Activated naive CD4-positive, alpha-beta T cell treated with anti-CD3 and anti-CD28 coated beads for 36 hours (primary cell): ENCODE data around the gene RER1. TPM values are rescaled to one million over a fixed set of nuclear protein-coding genes. Genes with fewer than 3 reads are reported as not detected.

ENCODE experiments used
- CTCF ChIA-PET: fragments of 350-600 bp; sonication (Branson Sonifier 250); formaldehyde crosslinking; loops from one replicate; lab custom pipeline; 2021; ENCODE audit warnings: antibody characterized with exemption; lab: Charles Lee
- DNase-seq: peaks from one replicate; pipeline ENCODE4 v3.0.0-alpha.2; 2020
- H3K27ac Mint-ChIP-seq: one replicate; pipeline ENCODE4 v1.8.0; 2021; ENCODE audit warnings: mild to moderate bottlenecking, mixed read lengths
- H3K27me3 Mint-ChIP-seq: one replicate; pipeline ENCODE4 v1.8.0; 2021; ENCODE audit warnings: low read depth, mixed read lengths
- H3K36me3 Mint-ChIP-seq: one replicate; pipeline ENCODE4 v1.8.0; 2021; ENCODE audit warnings: low read depth, mixed read lengths
- H3K4me1 Mint-ChIP-seq: one replicate; pipeline ENCODE4 v1.8.0; 2021; ENCODE audit warnings: low read depth, mixed read lengths
- H3K4me3 Mint-ChIP-seq: one replicate; pipeline ENCODE4 v1.8.0; 2021; ENCODE audit warnings: mild to moderate bottlenecking, moderate library complexity, mixed read lengths
- H3K9me3 Mint-ChIP-seq: one replicate; pipeline ENCODE4 v1.8.0; 2021; ENCODE audit warnings: mixed read lengths
- intact Hi-C: fragments of 100-400 bp; cut with micrococcal nuclease; formaldehyde crosslinking; loops from one replicate; pipeline ENCODE4 v1.15.1; 2023
- total RNA-seq, 2 experiments: library from RNA; stranded (reverse); gene quantifications; one replicate each; pipeline ENCODE4 v1.2.3, GENCODE V29; 2021

RER1 gene
- total RNA-seq, 2 experiments from 2014 or later: 115 to 124 TPM

DNA sequence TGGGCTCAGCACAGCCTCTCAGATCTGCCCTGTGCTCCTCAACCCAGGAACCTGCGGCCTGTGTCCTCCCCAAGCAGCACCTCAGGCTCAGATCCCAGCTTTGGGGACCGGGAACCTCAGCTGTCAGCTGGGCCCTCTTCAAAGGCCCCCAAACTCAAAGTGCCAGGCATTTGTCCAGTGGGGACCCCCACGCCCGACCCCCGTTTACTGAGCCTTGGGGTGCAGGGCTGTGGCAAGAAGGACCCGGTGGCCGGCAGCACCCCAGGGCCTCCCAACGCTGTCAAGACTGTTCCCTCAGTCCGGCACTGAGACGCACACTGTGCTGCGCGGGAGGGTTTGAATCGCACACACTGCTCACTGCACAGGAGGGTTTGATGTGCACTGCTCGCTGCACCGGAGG, 35.2 kb upstream of the RER1 start:
- intact Hi-C loops: no loop called here
- Mint-ChIP-seq H3K9me3 (no peaks in the 10 kb centered on the region), H3K4me1 (no peaks in the 10 kb centered on the region), H3K27me3 (no peaks in the 10 kb centered on the region), H3K36me3 (no peaks in the 10 kb centered on the region), H3K27ac (no peak overlapping the region), H3K4me3 (no peak overlapping the region)
- CTCF ChIA-PET: no interaction called here
- no peak for DNase-seq

DNA sequence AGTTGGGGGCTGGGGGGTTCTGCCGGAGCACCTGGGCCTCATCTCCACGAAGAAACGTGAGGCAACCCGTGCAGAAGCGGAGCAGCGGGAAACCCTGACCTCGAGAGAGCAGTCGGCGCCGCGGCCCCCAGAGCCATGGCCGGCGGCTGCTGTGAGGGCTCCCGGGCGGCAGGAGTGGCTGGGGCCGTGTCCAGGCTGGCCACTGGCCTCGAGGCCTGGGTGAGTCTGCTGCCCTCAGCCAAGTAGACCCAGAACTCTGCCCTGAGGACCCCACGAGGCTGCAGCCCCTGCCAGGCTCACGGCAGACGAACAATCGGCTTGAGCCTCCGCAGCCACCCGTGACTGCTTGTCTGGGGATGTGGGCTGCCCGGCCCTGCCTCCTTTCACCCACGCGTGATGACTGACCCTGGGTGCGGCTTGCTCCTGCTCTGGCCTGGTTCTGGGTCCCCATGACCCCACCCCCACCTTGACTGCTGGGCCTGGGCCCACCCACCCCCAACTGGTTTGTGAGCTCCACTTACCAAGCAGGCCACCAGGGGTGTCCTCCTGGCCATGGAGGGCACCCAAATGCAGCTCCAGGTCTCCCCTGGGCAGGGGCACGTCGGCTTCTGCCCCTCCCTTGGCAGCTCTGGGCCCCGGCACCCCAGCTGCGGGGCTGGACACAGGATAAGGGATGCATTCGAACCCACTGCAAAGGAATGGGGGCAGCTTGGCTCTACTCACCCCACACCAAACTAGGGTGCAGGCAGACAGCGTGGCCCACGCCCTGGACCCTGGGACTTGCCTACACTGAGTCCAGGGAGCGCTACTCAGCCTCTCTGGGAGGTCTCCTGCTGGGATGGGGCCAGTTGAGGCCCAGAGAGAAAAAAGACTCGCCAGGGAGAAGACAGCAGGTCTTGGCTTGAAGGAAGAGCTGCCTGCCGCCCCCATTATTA, 34.5 kb upstream of the RER1 start:
- CTCF ChIA-PET: no interaction called here
- peaks cover under 1% of the 10 kb centered on the region for H3K9me3 Mint-ChIP-seq
- no peak overlapping the region for H3K27ac Mint-ChIP-seq
- peaks cover under 1% of the 10 kb centered on the region for H3K36me3 Mint-ChIP-seq
- no peaks in the 10 kb centered on the region for H3K4me1 Mint-ChIP-seq
- no peak for DNase-seq
- intact Hi-C loops: no loop called here
- H3K4me3 Mint-ChIP-seq: no peak overlapping the region
- H3K27me3 Mint-ChIP-seq: no peaks in the 10 kb centered on the region

DNA sequence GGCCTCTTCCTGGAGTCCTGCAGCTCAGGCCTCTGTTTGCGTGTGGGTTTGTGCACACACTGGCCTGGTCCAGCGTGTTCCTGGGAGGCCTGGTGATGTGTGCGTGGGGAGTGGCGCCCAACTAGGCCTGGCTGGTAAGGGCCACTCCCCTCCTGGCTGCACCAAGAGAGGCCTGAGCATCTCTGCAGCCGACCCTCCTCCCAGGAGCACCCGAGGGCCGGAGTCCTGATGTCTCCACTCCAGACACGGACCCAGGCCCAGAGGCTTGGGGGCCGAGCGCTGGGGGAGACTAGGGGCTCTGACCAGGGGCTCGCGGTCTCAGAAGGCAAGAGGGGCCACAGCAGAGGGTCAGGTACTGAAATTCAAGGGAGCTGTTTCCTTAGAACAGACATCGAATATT, 33.6 kb upstream of the RER1 start:
- H3K36me3 Mint-ChIP-seq: peaks cover 4% of the 10 kb centered on the region
- H3K27ac Mint-ChIP-seq: no peak overlapping the region
- CTCF ChIA-PET: no interaction called here
- no peaks in the 10 kb centered on the region for H3K4me1 Mint-ChIP-seq
- H3K4me3 Mint-ChIP-seq: no peak overlapping the region
- no peak for DNase-seq
- H3K9me3 Mint-ChIP-seq: peaks cover 4% of the 10 kb centered on the region
- H3K27me3 Mint-ChIP-seq: no peaks in the 10 kb centered on the region
- intact Hi-C loops: no loop called here

DNA sequence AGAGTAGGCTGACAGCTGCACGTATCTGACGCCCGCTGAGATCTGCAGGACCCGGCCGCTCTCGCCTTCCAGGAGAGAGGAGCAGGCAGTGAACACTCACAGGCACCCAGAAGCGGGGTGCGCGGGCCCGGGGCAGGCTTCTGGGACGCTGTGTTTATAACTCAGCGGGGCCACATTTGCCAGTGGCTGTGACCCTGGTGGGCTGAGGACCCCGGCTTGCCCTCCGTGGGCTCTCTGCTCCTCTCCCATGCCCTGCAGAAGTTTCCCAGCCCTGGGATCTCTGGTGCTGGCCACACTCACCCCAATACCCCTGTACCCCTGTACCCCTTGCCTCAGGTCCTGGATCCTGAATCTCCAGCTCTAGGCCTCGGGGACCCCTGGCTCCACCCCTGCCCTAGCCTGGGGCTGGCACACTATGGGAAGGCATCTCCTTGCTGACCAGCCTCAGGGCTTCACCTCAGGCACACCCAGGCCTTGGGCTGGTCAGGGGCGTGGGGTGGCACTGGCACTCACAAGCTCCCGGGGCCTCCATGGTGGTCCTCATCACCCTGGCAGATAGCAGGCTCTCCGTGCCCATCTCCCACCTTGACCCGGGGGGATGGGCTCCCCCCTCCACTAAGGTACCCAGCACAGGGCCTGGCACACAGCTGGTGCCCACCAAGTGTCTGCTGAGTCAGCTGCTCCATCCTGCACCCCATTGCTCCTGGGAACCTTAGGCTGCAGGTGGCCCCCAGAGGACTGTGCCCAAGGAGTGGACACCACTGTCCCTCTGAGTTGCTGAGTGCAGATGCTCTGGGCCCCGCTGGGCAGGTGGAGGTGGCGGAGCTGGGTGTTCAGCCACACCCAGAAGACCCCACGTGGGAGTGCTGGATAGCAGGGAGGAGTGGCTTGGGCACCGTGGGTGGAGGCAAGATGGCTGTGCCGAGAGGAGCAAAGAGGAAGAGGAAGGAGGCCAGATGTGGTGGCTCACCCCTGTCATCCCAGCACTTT, 32.7 kb upstream of the RER1 start:
- Mint-ChIP-seq H3K27me3 (no peaks in the 10 kb centered on the region), H3K4me1 (no peaks in the 10 kb centered on the region), H3K9me3 (peaks cover 7% of the 10 kb centered on the region), H3K27ac (no peak overlapping the region), H3K4me3 (no peak overlapping the region), H3K36me3 (peaks cover 4% of the 10 kb centered on the region)
- DNase-seq: no peak
- CTCF ChIA-PET: no interaction called here
- intact Hi-C loops: no loop called here

DNA sequence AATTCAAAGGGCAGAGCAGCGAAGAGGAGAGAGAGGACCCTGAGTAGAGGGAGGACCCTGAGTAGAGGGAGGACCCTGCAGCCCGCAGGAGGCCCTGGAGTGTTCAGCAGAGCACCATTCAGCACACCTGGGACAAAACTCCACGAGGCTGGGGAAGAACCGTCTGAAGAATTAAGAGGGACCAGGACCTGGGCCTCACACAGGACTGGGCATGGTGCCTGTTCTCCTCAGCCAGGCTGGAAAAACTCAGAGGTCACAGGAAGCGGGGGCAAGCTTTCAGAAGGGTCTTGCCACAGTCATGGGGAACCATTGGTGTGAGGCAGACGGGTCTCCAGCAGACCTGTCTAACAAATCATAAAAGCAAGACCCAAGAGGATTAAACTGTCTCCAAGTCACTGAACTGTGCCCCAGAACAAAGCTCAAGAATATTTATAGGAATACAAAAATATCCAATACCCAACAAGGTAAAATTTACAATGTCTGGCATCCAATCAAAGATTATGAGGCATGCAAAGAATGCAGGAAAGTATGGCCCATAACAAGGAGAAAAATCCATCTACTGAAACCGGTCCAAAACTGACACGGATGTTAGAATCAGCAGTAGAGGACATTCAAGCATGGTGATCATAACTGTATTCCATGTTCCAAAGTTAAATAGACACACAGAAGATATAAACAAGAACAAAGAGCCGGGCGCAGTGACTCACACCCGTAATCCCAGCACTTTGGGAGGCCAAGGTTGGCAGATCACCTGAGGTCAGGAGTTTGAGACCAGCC, 30.9 kb upstream of the RER1 start:
- H3K9me3 Mint-ChIP-seq: peaks cover 9% of the 10 kb centered on the region
- no peak overlapping the region for H3K4me3 Mint-ChIP-seq
- H3K27me3 Mint-ChIP-seq: no peaks in the 10 kb centered on the region
- intact Hi-C loops: no loop called here
- CTCF ChIA-PET: interaction anchor here (0.6 kb wide), 1 partner anchor 355 kb away, joined by 3 read pairs; no protein-coding TSS in a partner anchor
- DNase-seq: no peak
- H3K4me1 Mint-ChIP-seq: no peaks in the 10 kb centered on the region
- no peak overlapping the region for H3K27ac Mint-ChIP-seq
- H3K36me3 Mint-ChIP-seq: peaks cover 8% of the 10 kb centered on the region

DNA sequence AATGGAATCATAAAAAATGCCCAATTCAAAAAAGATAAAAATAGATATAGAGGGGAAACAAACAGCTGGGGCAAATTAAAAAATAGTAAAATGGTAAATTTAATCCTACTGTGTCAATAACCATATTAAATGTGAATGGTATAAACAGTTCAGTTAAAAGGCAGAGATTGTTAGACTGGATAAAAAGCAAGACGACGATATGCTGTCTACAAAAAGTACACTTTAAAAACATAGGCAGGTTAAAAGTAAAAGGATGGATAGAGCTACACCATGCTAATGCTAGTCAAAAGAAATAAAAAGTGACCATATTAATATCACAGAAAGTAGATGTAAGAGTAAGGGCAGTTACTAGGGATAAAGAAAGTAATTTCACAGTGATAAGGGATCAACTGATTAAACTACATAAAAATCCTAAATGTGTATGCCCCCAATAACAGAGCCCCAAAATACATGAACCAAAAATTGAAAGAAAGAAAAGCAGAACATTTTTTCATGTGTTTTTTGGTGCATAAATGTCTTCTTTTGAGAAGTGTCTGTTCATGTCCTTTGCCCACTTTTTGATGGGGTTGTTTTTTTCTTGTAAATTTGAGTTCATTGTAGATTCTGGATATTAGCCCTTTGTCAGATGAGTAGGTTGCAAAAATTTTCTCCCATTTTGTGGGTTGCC, 27.7 kb upstream of the RER1 start:
- CTCF ChIA-PET: interaction anchor here (0.6 to 0.7 kb wide), 2 partner anchors 173 to 1494 kb away, joined by 3 read pairs; partner anchors contain the start of gene DFFB
- H3K36me3 Mint-ChIP-seq: peaks cover 8% of the 10 kb centered on the region

DNA sequence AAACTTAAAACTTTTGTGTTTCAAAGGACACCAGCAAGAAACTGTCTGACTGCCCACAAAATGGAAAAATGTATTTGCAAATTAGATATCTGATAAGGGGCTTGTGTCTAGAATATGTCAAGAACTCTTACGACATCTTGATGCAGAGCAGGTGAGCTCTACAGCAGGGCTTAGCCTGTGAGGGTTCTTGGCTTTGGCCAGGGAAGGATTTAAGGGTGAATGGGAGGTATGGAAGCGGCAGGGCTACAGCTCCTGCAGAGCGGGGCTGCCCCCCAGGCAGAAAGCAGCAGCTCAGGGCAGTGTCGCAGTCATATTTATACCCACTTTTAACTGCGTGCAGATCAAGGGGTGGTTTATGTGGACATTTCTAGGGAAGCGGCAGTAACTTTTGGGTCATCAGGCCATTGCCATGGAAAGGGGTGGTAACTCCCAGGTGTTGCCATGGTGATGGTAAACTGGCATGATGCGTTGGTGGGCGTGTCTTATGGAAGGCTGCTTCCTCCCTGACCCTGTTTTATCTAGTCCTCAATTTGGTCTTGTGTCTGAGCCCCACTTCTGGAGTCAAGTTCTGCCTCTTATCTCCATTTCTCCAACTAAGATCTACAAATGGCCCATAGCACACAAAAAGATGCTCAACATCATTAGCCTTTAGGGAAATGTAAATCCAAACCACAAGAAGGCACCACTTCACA, 23.4 kb upstream of the RER1 start:
- DNase-seq: no peak
- Mint-ChIP-seq H3K27ac (no peak overlapping the region), H3K4me3 (no peak overlapping the region), H3K27me3 (no peaks in the 10 kb centered on the region), H3K9me3 (peaks cover 5% of the 10 kb centered on the region), H3K4me1 (no peaks in the 10 kb centered on the region), H3K36me3 (peaks cover 4% of the 10 kb centered on the region)
- CTCF ChIA-PET: interaction anchor here (1.1 to 1.4 kb wide), 2 partner anchors 13 to 194 kb away, joined by 3 to 6 read pairs; no protein-coding TSS in a partner anchor
- intact Hi-C loops: no loop called here

More for the DNA sequence above, 27.7 kb upstream of the RER1 start:
- H3K4me3 Mint-ChIP-seq: no peak overlapping the region
- intact Hi-C loops: no loop called here
- H3K27ac Mint-ChIP-seq: no peak overlapping the region
- H3K4me1 Mint-ChIP-seq: no peaks in the 10 kb centered on the region
- no peaks in the 10 kb centered on the region for H3K27me3 Mint-ChIP-seq
- peaks cover 9% of the 10 kb centered on the region for H3K9me3 Mint-ChIP-seq
- no peak for DNase-seq

DNA sequence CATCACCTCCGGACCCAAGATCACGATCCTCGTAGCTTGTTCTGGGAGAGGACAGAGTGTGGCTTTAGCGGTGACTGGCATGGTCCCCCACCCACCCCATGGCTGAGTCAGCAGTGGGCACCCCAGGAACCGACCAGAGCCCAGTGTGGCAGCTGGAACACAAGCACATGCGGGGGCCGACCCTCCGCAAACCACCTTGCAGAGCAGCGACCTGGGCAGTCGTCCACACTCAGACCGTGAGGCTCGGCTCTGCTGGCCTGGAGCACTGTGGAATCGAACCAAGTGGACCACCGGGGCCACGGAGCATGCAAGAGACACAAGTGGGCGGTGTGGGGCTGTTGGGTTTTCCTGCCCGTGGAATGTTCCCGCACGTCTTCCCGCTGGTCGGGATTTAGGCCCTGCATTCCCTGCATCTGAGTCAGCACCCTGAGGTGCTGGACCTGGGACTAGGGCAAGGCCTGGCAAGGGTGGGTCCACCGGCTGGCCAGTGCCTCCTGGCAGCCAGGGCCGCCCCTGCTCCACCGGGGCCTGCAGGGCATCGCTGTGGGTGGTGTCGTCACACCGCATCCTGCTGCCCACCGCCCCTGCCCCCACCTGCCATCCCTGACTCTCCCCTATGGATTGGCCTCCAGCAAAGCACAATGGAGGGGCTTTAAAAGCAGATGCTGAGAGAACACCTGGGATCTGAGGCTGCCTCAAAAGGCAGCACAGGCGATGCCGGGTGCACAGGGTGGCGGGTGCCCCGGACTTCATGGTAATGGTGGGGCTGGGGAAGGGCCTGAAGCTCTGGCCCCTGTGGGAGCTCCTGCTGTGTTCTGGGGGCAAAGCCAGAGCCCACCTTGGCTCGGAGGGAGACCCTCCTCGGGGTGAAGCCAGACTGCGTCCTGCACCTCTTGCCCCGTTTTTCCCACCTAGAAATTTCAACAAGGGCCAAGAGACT, 18.8 kb upstream of the RER1 start:
- Mint-ChIP-seq H3K27me3 (no peaks in the 10 kb centered on the region), H3K4me3 (no peak overlapping the region), H3K27ac (no peak overlapping the region), H3K36me3 (no peaks in the 10 kb centered on the region), H3K9me3 (no peaks in the 10 kb centered on the region), H3K4me1 (no peaks in the 10 kb centered on the region)
- intact Hi-C loops: no loop called here
- CTCF ChIA-PET: no interaction called here
- DNase-seq: no peak

DNA sequence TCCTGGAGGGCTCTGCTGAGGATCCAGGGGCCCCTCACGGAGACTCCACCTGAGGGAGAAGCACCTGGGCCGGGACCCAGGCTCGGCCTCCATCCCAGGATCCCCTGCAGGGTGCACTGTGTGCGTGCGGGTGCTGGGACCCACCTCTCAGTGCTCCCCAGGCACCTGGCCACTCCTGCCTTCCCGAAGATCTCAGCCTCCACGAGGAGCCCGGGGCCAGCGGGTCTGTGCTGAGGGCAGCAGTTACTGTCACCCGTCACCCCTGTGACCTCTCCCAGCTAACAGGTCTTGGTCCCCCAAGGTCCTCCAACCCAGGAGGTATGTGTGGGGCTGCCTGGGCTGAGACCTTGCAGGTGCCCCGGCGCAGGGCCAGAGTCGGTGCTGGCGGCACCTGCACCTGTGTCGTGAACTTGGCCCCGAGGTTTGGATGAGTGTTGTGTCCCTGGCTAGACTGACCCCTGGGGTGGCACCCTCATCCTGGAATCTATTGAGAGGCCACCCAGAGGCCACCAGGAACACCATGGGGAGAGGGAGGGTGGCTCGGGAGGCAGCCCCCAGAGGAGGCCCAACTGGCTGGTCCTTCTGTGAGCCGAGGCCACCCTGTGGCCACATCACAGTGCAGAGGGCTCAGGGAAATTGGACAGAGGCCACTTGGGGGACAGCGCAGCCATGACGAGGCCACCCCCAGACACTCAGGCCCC, 17.9 kb upstream of the RER1 start:
- Mint-ChIP-seq H3K4me1 (no peaks in the 10 kb centered on the region), H3K36me3 (no peaks in the 10 kb centered on the region), H3K27ac (no peak overlapping the region), H3K4me3 (no peak overlapping the region), H3K9me3 (no peaks in the 10 kb centered on the region), H3K27me3 (no peaks in the 10 kb centered on the region)
- intact Hi-C loops: no loop called here
- CTCF ChIA-PET: no interaction called here
- no peak for DNase-seq
